ACHN (cell line): ENCODE measurements around the gene ZNF569.

Experiments used
- DNase-seq: peaks from one replicate; pipeline ENCODE4 v3.0.0-alpha.2; 2015
- in situ Hi-C: cut with HindIII; loops from 2 replicates; pipeline ENCODE4 v1.10.0; 2017; ENCODE audit warnings: low sequenced_read_pairs, low pct_ligation_motif_present, low pct_unique_long_range_greater_than_20kb

ZNF569 gene

GRCh38 chr19:37466798-37467607 lies at the start of gene ZNF569:
Gene ZNF569 (minus strand): TSS chr19:37467444. CDS start chr19:37444921, 22,523 bp downstream.
- no peak for DNase-seq
- in situ Hi-C loops, result no loop called here

GRCh38 chr19:37513397-37513796 lies 46.2 kb upstream of the ZNF569 start:
- DNase-seq, result no peak
- in situ Hi-C loops, result no loop called here

DNA sequence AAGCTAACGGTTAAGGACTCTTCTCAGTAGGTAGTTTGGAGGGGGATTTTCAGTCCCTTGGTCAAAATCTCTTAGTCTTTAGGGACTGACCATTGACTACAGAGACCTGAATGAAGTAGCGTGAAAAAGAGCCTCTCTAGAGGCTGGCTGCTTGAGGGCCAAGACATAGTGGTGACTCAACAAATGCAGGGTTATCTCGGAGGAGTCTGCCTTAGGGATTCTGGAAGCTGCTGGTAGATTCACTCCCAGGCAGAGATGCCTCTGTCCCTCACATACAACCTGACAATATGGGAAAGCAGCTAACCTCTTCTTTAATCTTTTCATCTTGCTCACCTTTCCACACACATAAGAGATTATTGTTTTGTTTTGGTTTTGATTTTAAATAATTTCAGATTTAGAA lies 44.6 kb upstream of the ZNF569 start:
- no peak for DNase-seq
- in situ Hi-C loops, result no loop called here

DNA sequence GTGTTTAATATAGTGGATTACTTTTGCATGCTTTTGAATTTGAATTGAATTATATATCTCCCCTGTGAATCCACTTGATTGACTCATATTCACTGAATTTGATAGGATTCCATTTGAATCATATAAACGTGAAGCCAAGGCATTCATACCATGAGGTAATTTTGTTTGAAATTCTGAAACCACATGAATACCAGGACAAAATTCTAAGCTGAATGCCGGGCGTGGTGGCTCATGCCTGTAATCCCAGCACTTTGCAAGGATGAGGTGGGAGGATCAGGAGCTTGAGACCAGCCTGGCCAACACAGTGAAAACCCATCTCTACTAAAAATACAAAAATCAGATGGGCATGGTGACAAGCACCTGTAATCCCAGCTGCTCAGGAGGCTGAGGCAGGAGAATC lies 43.9 kb upstream of the ZNF569 start:
- in situ Hi-C loops, result no loop called here
- DNase-seq, result no peak

- in situ Hi-C loops, result no loop called here
- DNase-seq, result no peak
These were observed 39.9 kb upstream of the ZNF569 start for GRCh38 chr19:37507167-37507464.

GRCh38 chr19:37506387-37507166 lies 39.3 kb upstream of the ZNF569 start, which contains the start of gene ZNF793:
Gene ZNF793 (plus strand): TSS chr19:37506939. CDS start chr19:37523440, 16,501 bp downstream.
- in situ Hi-C loops, result no loop called here
- DNase-seq, result no peak

DNA sequence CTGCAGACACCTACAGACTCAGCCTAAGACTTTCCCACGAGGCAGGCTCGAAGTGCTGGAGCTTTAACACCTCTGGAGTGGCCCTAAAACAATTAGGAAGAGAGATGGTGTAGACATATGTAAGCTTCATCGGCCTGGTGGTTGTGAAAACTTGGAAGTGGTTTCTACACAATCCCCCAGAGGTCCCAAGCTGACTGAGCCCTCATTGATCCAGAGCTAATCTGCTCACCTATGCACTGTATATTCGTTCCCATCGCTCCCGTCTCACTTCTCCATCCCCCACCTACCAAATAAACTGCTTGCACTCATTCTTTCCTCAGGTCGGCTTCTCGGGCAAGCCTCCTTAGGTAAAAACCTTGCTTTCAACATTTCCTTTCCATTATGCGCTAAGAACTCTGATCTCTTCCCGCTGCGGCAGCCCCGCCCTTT lies 38.7 kb upstream of the ZNF569 start:
- no peak for DNase-seq
- in situ Hi-C loops, result no loop called here

GRCh38 chr19:37492213-37492612 lies 25.0 kb upstream of the ZNF569 start:
- DNase-seq, result no peak
- in situ Hi-C loops, result no loop called here

- in situ Hi-C loops, result no loop called here
- no peak for DNase-seq
These were observed 17.3 kb upstream of the ZNF569 start for GRCh38 chr19:37484406-37485168.

GRCh38 chr19:37472165-37472564 lies 4.9 kb upstream of the ZNF569 start:
- no peak for DNase-seq
- in situ Hi-C loops, result no loop called here

GRCh38 chr19:37470216-37470615 lies 3.0 kb upstream of the ZNF569 start:
- in situ Hi-C loops, result no loop called here
- DNase-seq, result no peak

DNA sequence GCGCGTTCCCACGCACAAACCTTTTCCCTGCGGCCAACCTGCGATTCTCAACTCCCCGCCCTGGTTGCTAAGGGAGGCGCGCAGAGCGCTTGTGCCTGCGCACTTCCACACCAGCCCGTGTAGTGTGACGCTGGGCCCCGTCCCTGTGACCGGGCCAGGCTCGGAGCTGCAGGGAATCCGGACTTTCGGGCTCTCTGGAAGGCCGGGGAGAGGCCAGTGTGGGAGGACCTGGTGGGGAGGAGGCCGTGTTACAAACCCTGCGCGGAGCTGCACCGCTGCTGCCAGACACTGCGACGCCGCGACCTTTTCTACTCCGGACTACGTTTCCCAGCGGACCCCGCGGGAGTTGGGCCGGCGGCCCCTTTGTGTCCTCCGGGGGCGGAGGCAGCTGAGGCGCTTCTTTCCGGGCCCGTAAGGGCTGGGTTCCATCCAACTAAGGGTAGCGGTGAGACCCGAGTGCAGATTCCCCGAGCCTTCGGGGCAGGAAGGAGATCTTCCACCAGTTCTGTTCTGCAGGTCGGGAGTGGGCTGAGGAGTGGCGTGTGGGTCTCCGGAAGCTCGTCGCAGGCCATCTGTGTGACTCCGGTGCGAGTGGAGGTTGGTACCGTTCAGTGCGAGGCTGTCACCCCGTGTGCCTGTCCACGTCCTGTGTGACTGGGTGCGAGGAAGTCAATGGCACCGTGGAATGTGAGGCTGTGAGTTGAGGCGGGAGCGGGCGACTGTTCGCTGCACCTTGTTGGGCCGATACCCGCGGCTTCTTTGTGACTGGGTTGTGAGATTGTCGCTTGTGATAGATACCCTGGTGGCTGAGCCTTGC lies 1.9 kb upstream of the ZNF569 start, which contains the start of gene ZNF570:
Gene ZNF570, plus strand, starts transcription at position 396 of the 817 bp plus-strand sequence. CDS start 999 bp downstream, outside the sequence.
- in situ Hi-C loops, result no loop called here
- no peak for DNase-seq

DNA sequence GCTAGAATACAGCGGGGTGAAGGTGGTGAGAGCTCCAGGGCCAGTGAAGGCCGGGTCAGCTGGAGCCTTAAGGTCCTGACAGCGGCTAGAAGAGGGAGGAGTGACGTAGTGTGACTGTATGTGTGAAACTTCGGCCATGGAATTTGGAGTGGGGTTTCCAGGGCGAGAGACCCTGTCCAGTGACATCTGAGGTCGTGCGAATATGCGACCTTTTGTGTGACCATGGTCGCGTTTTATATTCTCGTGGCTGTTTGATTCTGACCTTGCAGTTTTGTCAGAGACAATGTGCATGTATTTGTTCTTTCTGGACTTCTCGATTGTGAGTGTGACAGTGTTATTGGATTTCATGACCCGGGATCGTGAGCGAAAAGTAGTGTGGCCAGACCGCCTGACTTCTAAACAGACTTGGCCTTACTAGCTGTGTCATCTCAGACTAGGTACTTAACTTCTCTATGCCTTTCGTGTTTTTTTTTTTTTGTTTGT lies 405 bp upstream of the ZNF569 start:
- DNase-seq, result no peak
- in situ Hi-C loops, result no loop called here

GRCh38 chr19:37466277-37466797 lies 907 bp downstream of the ZNF569 start:
- in situ Hi-C loops, result no loop called here
- DNase-seq, result no peak

DNA sequence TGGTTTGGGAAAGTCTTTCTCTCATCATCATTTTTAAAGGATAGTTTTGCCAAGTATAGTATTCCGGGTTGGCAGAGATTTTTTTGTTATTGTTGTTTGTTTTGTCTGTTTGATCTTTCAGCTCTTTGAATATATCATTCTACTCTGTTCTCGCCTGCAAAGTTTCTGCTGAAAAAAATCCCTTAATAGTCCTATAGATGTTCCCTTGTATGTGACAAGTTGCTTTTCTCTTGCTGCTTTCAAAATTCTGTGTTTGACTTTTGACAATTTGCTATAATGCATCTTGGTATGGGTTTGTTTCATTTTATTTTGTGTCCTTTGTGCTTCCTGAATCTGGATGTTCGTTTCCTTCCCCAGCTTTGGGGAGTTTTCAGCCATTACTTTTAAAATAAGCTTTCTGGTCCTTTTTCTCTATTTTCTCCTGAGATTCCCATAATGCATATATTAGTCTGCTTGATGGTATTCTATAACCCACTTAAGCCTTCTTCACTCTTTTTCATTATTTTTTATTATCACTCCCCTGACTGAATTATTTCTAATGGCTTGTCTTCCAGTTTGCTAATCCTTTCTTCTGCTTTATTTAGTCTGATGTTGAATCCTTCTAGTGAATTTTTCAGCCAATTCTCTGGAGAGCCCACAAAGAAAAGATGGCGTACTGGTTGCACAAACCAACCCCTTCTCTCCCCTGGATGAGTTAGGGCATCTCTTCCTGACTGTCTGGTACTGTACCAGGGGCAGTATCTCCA lies 14.6 kb downstream of the ZNF569 start:
- no peak for DNase-seq
- in situ Hi-C loops, result no loop called here

GRCh38 chr19:37413313-37414084 lies 53.7 kb downstream of the ZNF569 start:
- no peak for DNase-seq
- in situ Hi-C loops, result no loop called here

DNA sequence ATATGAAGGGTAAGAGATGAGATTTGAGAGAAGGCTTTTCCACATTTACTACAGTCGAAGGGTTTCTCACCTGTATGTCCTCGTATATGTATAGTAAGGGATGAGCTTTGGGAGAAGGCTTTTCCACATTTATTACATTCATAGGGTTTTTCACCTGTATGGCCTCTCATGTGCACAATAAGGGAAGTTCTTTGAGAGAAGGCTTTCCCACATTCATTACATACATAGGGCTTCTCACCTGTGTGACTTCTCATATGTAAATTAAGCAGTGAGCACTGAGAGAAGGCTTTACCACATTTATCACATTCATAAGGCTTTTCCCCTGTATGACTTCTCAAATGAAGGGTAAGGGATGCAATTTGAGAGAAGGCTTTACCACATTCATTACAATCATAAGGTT lies 54.5 kb downstream of the ZNF569 start:
- in situ Hi-C loops, result no loop called here
- no peak for DNase-seq
